Progenitor cell of endocrine pancreas (in vitro differentiated cells): ENCODE data around the gene NBEA. TPM values are rescaled to one million over a fixed set of nuclear protein-coding genes. Genes with fewer than 3 reads are reported as not detected.

ENCODE experiments used
- DNase-seq: peaks from one replicate; pipeline ENCODE4 v3.0.0; 2021; ENCODE audit warnings: low spot score; ENCODE audit not compliant: unreplicated experiment
- H3K27ac Mint-ChIP-seq: 2 replicates; pipeline ENCODE4 v1.8.0; 2021; ENCODE audit warnings: mild to moderate bottlenecking, moderate library complexity, mixed read lengths
- H3K27me3 Mint-ChIP-seq: 2 replicates; pipeline ENCODE4 v1.8.0; 2021; ENCODE audit warnings: mixed read lengths
- H3K36me3 Mint-ChIP-seq: 2 replicates; pipeline ENCODE4 v1.8.0; 2022; ENCODE audit warnings: mixed read lengths; ENCODE audit not compliant: insufficient read depth
- H3K4me1 Mint-ChIP-seq: 2 replicates; pipeline ENCODE4 v1.8.0; 2021; ENCODE audit warnings: low read depth, mixed read lengths
- H3K4me3 Mint-ChIP-seq: 2 replicates; pipeline ENCODE4 v1.8.0; 2021; ENCODE audit warnings: low read depth, mild to moderate bottlenecking, moderate library complexity, mixed read lengths
- H3K9me3 Mint-ChIP-seq: 2 replicates; pipeline ENCODE4 v1.8.0; 2021; ENCODE audit warnings: low read depth, mixed read lengths
- CTCF ChIP-seq: fragments of 200-600 bp; sonication (generic); IDR thresholded peaks from one replicate; pipeline ENCODE4 v1.5.0; 2021; ENCODE audit warnings: antibody characterized with exemption, mild to moderate bottlenecking; ENCODE audit not compliant: unreplicated experiment
- total RNA-seq: library from RNA; stranded (reverse); gene quantifications from 2 replicates; pipeline ENCODE4 v1.2.1, GENCODE V29; 2021

NBEA gene
- total RNA-seq, 1 donor from 2014 or later, result 21.7 TPM

DNA sequence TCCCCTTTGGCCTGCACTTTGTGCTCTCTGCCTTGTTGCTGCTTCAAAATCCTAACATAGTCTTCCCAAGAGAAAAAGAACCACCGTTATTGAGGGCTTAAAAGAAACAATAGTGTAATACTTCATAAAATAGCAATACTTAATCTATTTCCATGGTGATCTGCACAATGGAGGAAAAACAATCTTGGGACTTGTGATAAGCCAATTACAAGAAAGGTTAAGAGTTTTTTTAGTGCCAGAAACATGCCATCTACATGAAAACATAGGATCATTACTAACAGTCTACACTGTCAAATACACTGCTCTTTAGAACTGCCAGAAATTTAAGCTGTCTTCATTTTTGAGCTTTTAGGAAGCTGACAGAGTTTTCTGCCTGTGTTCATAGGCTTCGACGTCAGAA is 588.5 kb downstream of the NBEA start:
- Mint-ChIP-seq H3K4me1 (peaks cover 5% of the 10 kb centered on the region), H3K27ac (no peak overlapping the region), H3K36me3 (no peaks in the 10 kb centered on the region), H3K27me3 (peaks cover 2% of the 10 kb centered on the region), H3K9me3 (no peaks in the 10 kb centered on the region), H3K4me3 (no peak overlapping the region)
- no peak for DNase-seq
- no peak for TF ChIP-seq CTCF

- DNase-seq, result no peak
- no peak overlapping the region for H3K27ac Mint-ChIP-seq
- no peaks in the 10 kb centered on the region for H3K9me3 Mint-ChIP-seq
- H3K4me3 Mint-ChIP-seq, result no peak overlapping the region
- H3K4me1 Mint-ChIP-seq, result peaks cover 5% of the 10 kb centered on the region
- no peak for TF ChIP-seq CTCF
- peaks cover 2% of the 10 kb centered on the region for H3K27me3 Mint-ChIP-seq
- no peaks in the 10 kb centered on the region for H3K36me3 Mint-ChIP-seq
Measured at GRCh38 chr13:35531526-35531925, 589.5 kb downstream of the NBEA start.

GRCh38 chr13:35534343-35534742 is 592.3 kb downstream of the NBEA start:
- DNase-seq, result no peak
- no peak for TF ChIP-seq CTCF
- no peaks in the 10 kb centered on the region for H3K27me3 Mint-ChIP-seq
- H3K4me1 Mint-ChIP-seq, result peaks cover 5% of the 10 kb centered on the region
- H3K27ac Mint-ChIP-seq, result no peak overlapping the region
- no peaks in the 10 kb centered on the region for H3K36me3 Mint-ChIP-seq
- no peaks in the 10 kb centered on the region for H3K9me3 Mint-ChIP-seq
- no peak overlapping the region for H3K4me3 Mint-ChIP-seq

DNA sequence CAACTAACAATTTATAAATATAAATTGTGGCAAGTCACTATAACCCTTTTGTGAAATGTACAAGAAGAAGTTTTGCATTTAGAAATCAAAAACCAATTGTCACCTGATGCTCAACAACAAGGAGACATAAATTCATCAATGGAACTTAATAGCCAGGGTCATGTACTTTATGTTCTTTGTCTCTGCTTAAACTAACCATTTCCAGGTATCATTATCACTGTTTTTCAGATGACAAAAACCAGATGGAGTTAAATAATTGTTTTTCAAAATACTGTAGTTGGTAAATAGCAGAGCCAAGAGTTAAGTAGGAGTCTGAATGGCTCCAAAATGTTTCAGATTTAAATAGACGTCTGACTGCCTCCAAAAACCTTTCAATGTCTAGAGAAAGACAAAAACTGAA is 606.7 kb downstream of the NBEA start:
- Mint-ChIP-seq H3K4me3 (no peak overlapping the region), H3K27ac (no peak overlapping the region), H3K27me3 (no peaks in the 10 kb centered on the region), H3K9me3 (no peaks in the 10 kb centered on the region), H3K4me1 (no peaks in the 10 kb centered on the region), H3K36me3 (no peaks in the 10 kb centered on the region)
- no peak for TF ChIP-seq CTCF
- no peak for DNase-seq

- no peaks in the 10 kb centered on the region for H3K27me3 Mint-ChIP-seq
- no peaks in the 10 kb centered on the region for H3K4me1 Mint-ChIP-seq
- no peaks in the 10 kb centered on the region for H3K9me3 Mint-ChIP-seq
- no peak for DNase-seq
- no peak overlapping the region for H3K4me3 Mint-ChIP-seq
- no peak overlapping the region for H3K27ac Mint-ChIP-seq
- H3K36me3 Mint-ChIP-seq, result no peaks in the 10 kb centered on the region
- TF ChIP-seq CTCF, result no peak
Measured at GRCh38 chr13:35549481-35549880, 607.4 kb downstream of the NBEA start.
